Bronchial epithelial cell (primary cell): ENCODE data around the gene BMAL2. TPM values are rescaled to one million over a fixed set of nuclear protein-coding genes. Genes with fewer than 3 reads are reported as not detected.

Source experiments
- DNase-seq: peaks from one replicate; pipeline ENCODE4 v3.0.0-alpha.2; 2010; ENCODE audit warnings: low read depth
- FAIRE-seq: peaks from 2 replicates; lab custom pipeline; 2011; peaks lifted over from hg19 to GRCh38; lab: Jason Lieb, UNC
- H3K27me3 ChIP-seq: 2 replicates; pipeline ENCODE4 v1.5.1; 2011; ENCODE audit warnings: low read length; ENCODE audit not compliant: control insufficient read depth, insufficient read depth
- H3K36me3 ChIP-seq: 2 replicates; pipeline ENCODE4 v1.5.1; 2011; ENCODE audit warnings: low read length; ENCODE audit not compliant: control insufficient read depth, insufficient read depth
- H3K4me3 ChIP-seq: 2 replicates; pipeline ENCODE4 v1.5.1; 2011; ENCODE audit warnings: mild to moderate bottlenecking, low read depth, low read length, control low read depth
- total RNA-seq: library from RNA; depleted of rRNA; stranded (reverse); fragments of >200 nt; gene quantifications from 2 replicates; pipeline ENCODE4 v1.2.1, GENCODE V29; 2014
- TF ChIP-seq, protein P1 (sequence below): IDR thresholded peaks from 2 replicates; pipeline ENCODE4 v1.5.1; 2011; ENCODE audit warnings: mild to moderate bottlenecking, moderate library complexity, low read length, control low read depth, inconsistent platforms; ENCODE audit not compliant: insufficient read depth, severe bottlenecking

The BMAL2 gene
- total RNA-seq, 1 donor from 2014 or later, result 102 TPM

DNA sequence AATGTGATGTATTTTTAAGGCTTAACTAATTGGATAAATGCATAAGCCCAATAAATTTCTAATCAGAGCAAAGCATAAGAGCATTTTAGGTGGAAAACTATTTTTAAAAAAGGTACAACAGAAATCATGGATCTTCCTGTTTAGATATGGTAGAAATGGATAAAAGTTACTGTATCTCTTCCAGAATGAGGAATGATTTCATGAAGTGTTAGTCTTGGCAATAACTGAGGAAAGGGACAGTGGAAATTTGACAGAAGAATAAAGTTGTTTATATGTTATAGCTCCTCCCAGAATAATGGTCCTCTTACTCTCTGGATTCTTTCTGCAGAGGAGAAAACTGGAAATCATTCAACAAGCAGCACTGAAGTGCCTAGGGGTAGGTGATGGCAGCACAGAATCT lies 32.4 kb upstream of the BMAL2 start:
- TF ChIP-seq, protein P1, sequence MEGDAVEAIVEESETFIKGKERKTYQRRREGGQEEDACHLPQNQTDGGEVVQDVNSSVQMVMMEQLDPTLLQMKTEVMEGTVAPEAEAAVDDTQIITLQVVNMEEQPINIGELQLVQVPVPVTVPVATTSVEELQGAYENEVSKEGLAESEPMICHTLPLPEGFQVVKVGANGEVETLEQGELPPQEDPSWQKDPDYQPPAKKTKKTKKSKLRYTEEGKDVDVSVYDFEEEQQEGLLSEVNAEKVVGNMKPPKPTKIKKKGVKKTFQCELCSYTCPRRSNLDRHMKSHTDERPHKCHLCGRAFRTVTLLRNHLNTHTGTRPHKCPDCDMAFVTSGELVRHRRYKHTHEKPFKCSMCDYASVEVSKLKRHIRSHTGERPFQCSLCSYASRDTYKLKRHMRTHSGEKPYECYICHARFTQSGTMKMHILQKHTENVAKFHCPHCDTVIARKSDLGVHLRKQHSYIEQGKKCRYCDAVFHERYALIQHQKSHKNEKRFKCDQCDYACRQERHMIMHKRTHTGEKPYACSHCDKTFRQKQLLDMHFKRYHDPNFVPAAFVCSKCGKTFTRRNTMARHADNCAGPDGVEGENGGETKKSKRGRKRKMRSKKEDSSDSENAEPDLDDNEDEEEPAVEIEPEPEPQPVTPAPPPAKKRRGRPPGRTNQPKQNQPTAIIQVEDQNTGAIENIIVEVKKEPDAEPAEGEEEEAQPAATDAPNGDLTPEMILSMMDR, result no peak
- Histone ChIP-seq H3K27me3 (no peaks in the 10 kb centered on the region), H3K4me3 (no peak overlapping the region), H3K36me3 (peaks cover 3% of the 10 kb centered on the region)
- DNase-seq (no peak), FAIRE-seq (no peak)

DNA sequence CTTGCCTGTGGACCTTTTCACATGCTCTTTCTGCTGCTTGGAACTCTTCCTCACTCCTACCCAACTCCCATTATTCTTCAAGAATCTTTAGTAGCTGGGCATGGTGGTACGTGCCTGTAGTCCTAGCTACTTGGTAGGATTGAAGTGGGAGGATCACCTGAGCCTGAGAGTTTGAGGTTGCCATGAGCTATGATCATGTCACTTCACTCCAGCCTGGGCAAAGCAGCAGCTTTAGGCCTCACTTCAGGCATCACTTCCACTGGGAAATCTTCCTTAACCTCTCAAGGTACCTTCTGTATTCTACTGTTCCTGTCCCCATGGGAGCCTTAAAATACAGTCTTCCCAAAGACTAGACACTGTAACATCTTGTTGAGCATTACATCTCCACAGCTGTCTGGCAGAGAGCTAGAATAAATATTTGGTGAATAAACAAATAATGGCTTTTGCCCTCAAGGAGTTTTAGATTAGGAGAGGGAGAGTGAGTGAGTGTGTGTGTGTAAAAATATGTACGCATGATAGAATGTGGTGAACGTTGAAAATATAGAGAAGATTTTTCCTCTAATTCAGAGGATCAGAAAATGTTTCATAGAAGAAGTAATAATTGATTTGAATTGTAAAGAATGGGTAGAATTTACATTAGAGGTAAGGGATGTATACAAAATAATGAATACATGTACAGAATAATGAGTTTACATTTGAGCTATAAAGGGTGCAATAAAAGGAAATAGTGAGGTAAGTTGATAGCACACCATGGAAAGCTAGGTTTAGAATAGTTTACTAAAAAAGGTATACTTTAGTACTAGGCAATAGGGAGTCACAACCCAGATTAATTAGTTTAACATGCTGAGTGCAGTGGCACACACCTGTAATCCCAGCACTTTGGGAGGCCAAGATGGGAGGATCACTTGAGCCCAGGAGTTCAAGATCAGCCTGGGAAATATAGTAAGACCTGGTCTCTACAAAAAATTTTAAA lies 29.2 kb upstream of the BMAL2 start:
- no peaks in the 10 kb centered on the region for H3K27me3 ChIP-seq
- H3K36me3 ChIP-seq, result peaks cover 2% of the 10 kb centered on the region
- no peak for DNase-seq
- H3K4me3 ChIP-seq, result no peak overlapping the region
- TF ChIP-seq, protein P1, result no peak
- FAIRE-seq, result no peak

DNA sequence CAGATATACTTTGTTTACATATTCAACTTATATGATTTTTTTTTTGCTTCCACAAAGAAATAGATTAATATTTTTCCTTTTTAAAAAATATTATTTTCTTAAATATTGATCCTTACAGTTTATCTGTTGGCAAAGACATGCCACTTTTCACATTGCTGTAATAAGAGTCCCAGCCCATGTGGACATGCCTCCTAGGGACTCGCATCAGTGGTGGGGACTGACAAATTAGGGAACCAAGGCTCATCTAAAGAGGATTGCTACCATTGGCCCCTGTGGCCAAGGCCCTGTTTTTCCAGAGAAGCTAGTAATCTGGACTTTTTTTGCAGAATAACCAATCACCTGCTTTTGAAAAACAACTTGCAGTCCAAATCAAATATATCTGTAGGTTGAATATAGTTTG lies 27.8 kb upstream of the BMAL2 start:
- peaks cover 4% of the 10 kb centered on the region for H3K36me3 ChIP-seq
- no peak for DNase-seq
- FAIRE-seq, result no peak
- no peak overlapping the region for H3K4me3 ChIP-seq
- TF ChIP-seq, protein P1, result no peak
- H3K27me3 ChIP-seq, result no peaks in the 10 kb centered on the region

DNA sequence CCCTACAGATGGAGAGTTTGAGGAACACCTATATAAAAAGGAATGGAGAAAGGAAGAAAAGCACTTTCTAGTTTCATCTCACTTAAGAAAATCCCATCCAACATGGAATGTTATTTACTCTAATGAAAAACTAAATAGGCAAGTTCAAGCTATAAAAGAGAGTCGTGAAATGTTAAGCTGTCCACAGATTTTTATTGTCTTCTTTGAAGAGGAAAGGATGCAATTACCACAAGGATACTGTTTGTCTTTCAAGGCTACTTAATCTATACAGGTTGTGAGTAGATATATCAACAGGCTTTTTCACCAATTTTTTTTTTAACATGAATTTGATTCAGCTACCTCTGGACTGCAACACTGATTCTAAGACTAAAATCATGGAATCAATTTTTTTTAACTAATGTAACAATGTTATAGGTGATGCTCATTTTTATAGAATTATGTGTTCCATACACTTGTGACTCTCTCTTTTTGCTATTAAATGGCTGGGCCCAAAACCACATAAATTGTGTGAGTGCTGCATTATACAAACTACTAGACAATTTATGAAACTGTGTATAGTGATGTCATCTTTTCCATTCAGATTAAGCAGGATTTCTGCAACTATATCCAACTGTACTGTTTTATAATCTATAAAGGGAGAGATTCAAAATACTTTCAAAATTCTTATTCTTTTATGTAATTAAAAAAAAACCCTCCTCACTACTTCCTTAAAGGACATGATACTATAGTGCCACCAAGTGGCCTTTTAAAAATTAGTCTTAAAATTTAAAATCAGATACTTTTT lies 26.8 kb upstream of the BMAL2 start:
- Histone ChIP-seq H3K27me3 (no peaks in the 10 kb centered on the region), H3K4me3 (no peak overlapping the region), H3K36me3 (peaks cover 4% of the 10 kb centered on the region)
- FAIRE-seq (no peak), DNase-seq (peak; percentile 58)
- TF ChIP-seq, protein P1, result peak; percentile 3

DNA sequence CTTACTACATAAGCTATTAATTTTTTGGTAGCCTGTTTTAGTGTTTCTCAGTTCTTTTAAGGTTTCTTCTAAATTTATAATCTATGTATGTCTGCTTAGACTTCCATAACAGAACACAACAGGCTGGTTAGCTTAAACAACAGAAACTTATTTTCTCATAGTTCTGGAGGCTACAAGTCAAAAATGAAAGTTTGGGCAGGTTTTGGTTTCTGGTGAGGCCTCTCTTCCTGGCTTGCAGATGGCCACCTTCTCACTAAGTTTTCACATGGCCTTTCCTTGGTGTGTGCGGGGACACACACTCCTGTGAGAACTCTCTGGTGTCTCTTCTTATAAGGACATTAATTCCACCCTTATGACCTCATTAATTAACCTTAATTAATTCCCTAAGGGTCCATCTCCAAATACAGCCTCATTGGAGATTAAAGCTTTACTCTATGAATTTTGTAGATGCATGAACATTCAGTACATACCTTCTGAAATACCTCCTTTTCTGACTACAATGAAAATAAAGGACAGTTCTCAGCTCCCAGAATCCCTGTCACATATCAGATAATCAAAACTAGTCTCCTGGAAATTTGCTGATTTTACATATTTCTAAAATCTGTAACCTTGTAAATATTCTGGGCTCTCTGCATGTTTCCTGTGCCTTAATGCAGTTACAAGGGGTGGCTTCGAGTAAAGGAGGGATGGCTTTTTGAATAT lies 23.2 kb upstream of the BMAL2 start:
- H3K36me3 ChIP-seq, result peaks cover 4% of the 10 kb centered on the region
- TF ChIP-seq, protein P1, result no peak
- no peak for FAIRE-seq
- no peaks in the 10 kb centered on the region for H3K27me3 ChIP-seq
- H3K4me3 ChIP-seq, result no peak overlapping the region
- DNase-seq, result no peak
